SK-N-SH (cell line): Measurements from ENCODE around the gene ABI1.

Source experiments
- CTCF ChIP-seq: fragments of 200-600 bp; sonication (generic); IDR thresholded peaks from 2 replicates; pipeline ENCODE4 v1.6.1; 2017; ENCODE audit warnings: antibody characterized with exemption, mild to moderate bottlenecking, moderate library complexity
- EP300 ChIP-seq, 2 experiments: IDR thresholded peaks; 2 replicates each; pipeline versions ENCODE4 v1.4.0 to v1.6.1; 2012; ENCODE audit warnings: borderline replicate concordance in 1 of 2, low read depth in 1 of 2, low read length in 1 of 2
- GATA2 ChIP-seq: sonication (generic); formaldehyde crosslinking; IDR thresholded peaks from 2 replicates; pipeline ENCODE4 v1.5.0; 2020; ENCODE audit warnings: mild to moderate bottlenecking, missing genetic modification reagents

- TF ChIP-seq EP300 (IDR thresholded peaks at IDR 0.05; ENCODE audit: borderline replicate concordance in 1 of 2, low read depth in 1 of 2, low read length in 1 of 2) = no peak
- TF ChIP-seq GATA2 (CRISPR knock-in tag) = no peak
- no peak for TF ChIP-seq CTCF
Observed at GRCh38 chr10:26733750-26734568, 126.8 kb downstream of the ABI1 start.
